ENCODE results near the gene ARL6IP1. TPM values are rescaled to one million over a fixed set of nuclear protein-coding genes. Genes with fewer than 3 reads are reported as not detected.

The ARL6IP1 gene
- total RNA-seq, 1 experiment from 2014 or later = 343 TPM

DNA sequence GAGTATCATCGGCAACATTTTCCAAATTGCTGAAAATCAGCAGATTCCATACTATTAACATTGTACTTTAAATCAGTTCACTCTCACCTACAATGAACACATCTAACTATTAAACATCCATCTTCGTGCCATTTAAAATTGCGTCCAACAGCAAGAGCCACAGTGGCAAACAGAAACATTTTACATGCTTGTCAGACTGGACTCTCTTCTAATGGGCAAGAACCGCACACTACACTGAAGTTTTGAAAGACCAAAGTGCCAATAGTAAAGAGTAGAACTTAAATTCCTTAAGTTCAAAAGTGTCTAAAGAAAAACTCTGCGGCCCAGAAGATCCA is 11.9 kb downstream of the ARL6IP1 start:
- no TSS peak for BruUV-seq (replicated peaks)
- ATAC-seq (no peak), DNase-seq (ENCODE audit: low read depth, low spot score) (no peak)
- in situ Hi-C loops (cut with HindIII; ENCODE audit: low pct_unique_long_range_greater_than_20kb, low sequenced_read_pairs) (no loop called here), intact Hi-C loops (cut with micrococcal nuclease; ENCODE audit: unreplicated experiment) (no loop called here)
- Histone ChIP-seq H3K27ac (ENCODE audit: low read length) (peak overlapping the region; percentile 98), H3K4me3 (ENCODE audit: low read depth in 2 of 2, low read length in 2 of 2) (peak overlapping the region; percentile 75 to 96), H3K4me1 (ENCODE audit: control insufficient read depth, insufficient read depth, low read length) (peaks cover 46% of the 10 kb centered on the region), H3K9me3 (ENCODE audit: control insufficient read depth, insufficient read depth, low read depth, low read length) (no peaks in the 10 kb centered on the region), H3K27me3 (ENCODE audit: control insufficient read depth, insufficient read depth, low read length) (no peaks in the 10 kb centered on the region), H3K36me3 (ENCODE audit: control insufficient read depth, insufficient read depth, low read length) (peaks cover 57% of the 10 kb centered on the region)
- POLR2A ChIA-PET = no interaction called here
- CTCF ChIA-PET = interaction anchor here (1.4 kb wide), 1 partner anchor 12 kb away, joined by 5 read pairs; the partner anchor contains the start of gene ARL6IP1
- TF ChIP-seq SIN3A (IDR thresholded peaks at IDR 0.05; ENCODE audit: borderline replicate concordance, insufficient read depth, low read depth, low read length) (no peak), TCF7L2 (IDR thresholded peaks at IDR 0.05; ENCODE audit: low read depth, low read length) (no peak), POLR2AphosphoS5 (IDR thresholded peaks at IDR 0.05; ENCODE audit: low read depth, low read length) (no peak)
- TF ChIP-seq, protein P1, sequence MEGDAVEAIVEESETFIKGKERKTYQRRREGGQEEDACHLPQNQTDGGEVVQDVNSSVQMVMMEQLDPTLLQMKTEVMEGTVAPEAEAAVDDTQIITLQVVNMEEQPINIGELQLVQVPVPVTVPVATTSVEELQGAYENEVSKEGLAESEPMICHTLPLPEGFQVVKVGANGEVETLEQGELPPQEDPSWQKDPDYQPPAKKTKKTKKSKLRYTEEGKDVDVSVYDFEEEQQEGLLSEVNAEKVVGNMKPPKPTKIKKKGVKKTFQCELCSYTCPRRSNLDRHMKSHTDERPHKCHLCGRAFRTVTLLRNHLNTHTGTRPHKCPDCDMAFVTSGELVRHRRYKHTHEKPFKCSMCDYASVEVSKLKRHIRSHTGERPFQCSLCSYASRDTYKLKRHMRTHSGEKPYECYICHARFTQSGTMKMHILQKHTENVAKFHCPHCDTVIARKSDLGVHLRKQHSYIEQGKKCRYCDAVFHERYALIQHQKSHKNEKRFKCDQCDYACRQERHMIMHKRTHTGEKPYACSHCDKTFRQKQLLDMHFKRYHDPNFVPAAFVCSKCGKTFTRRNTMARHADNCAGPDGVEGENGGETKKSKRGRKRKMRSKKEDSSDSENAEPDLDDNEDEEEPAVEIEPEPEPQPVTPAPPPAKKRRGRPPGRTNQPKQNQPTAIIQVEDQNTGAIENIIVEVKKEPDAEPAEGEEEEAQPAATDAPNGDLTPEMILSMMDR (IDR thresholded peaks at IDR 0.05) = no peak
- TF ChIP-seq, protein P2, sequence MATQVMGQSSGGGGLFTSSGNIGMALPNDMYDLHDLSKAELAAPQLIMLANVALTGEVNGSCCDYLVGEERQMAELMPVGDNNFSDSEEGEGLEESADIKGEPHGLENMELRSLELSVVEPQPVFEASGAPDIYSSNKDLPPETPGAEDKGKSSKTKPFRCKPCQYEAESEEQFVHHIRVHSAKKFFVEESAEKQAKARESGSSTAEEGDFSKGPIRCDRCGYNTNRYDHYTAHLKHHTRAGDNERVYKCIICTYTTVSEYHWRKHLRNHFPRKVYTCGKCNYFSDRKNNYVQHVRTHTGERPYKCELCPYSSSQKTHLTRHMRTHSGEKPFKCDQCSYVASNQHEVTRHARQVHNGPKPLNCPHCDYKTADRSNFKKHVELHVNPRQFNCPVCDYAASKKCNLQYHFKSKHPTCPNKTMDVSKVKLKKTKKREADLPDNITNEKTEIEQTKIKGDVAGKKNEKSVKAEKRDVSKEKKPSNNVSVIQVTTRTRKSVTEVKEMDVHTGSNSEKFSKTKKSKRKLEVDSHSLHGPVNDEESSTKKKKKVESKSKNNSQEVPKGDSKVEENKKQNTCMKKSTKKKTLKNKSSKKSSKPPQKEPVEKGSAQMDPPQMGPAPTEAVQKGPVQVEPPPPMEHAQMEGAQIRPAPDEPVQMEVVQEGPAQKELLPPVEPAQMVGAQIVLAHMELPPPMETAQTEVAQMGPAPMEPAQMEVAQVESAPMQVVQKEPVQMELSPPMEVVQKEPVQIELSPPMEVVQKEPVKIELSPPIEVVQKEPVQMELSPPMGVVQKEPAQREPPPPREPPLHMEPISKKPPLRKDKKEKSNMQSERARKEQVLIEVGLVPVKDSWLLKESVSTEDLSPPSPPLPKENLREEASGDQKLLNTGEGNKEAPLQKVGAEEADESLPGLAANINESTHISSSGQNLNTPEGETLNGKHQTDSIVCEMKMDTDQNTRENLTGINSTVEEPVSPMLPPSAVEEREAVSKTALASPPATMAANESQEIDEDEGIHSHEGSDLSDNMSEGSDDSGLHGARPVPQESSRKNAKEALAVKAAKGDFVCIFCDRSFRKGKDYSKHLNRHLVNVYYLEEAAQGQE (IDR thresholded peaks at IDR 0.05; ENCODE audit: insufficient read depth in 1 of 2, low read depth in 2 of 2, low read length in 1 of 2) = no peak

DNA sequence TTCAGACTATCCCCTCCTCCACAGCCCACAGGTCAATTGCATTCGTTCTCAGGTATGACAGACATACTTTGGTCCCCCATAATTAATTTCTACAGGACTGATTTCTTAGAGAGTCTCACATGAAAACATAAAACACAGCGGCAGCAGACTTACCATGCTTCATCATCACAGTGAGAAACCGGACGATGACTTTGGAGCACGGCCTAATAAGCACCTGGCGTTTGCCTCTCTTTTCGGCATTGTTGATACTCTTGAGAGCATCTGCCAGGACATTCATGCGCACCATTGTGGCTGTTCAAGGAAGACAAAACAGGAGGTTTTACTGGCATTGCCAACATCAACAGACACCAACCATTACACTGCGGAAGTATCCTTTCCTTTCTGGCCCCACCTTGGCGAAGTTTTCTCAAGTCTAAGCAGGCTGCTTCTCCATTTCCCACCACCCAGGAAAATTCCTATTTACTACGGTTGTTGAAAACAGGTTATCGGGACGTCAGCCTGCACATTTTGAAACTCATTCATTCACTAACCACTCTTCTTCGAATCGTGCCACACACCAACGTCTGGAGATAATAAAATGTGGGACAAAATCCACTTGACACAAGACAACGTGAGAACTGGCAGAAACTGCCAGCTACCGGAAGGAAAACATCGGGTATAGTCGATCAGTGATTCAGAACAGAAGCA is 12.4 kb downstream of the ARL6IP1 start:
- peaks cover 46% of the 10 kb centered on the region for H3K4me1 ChIP-seq (ENCODE audit: control insufficient read depth, insufficient read depth, low read length)
- ChIA-PET POLR2A (interaction anchor here (0.7 kb wide), 1 partner anchor 13 kb away, joined by 3 read pairs; the partner anchor contains the start of gene ARL6IP1), CTCF (no interaction called here)
- no peaks in the 10 kb centered on the region for H3K9me3 ChIP-seq (ENCODE audit: control insufficient read depth, insufficient read depth, low read depth, low read length)
- no peaks in the 10 kb centered on the region for H3K27me3 ChIP-seq (ENCODE audit: control insufficient read depth, insufficient read depth, low read length)
- H3K4me3 ChIP-seq (ENCODE audit: low read depth in 2 of 2, low read length in 2 of 2) = peak overlapping the region; percentile 75 to 96
- DNase-seq (ENCODE audit: low read depth, low spot score) = no peak
- peak overlapping the region; percentile 98 for H3K27ac ChIP-seq (ENCODE audit: low read length)
- H3K36me3 ChIP-seq (ENCODE audit: control insufficient read depth, insufficient read depth, low read length) = peaks cover 55% of the 10 kb centered on the region
- no peak for ATAC-seq
- in situ Hi-C loops (cut with HindIII; ENCODE audit: low pct_unique_long_range_greater_than_20kb, low sequenced_read_pairs) = no loop called here
- TSS peak; percentile 60 for BruUV-seq (replicated peaks)
- TF ChIP-seq POLR2AphosphoS5 (IDR thresholded peaks at IDR 0.05; ENCODE audit: low read depth, low read length) = no peak; the same call in 1 of the 2 replicates
- TF ChIP-seq, protein P1 (IDR thresholded peaks at IDR 0.05) = no peak
- TF ChIP-seq, protein P2 (IDR thresholded peaks at IDR 0.05; ENCODE audit: insufficient read depth in 1 of 2, low read depth in 2 of 2, low read length in 1 of 2) = no peak
- TF ChIP-seq SIN3A (IDR thresholded peaks at IDR 0.05; ENCODE audit: borderline replicate concordance, insufficient read depth, low read depth, low read length) = no peak
- TF ChIP-seq TCF7L2 (IDR thresholded peaks at IDR 0.05; ENCODE audit: low read depth, low read length) = no peak
- intact Hi-C loops (cut with micrococcal nuclease; ENCODE audit: unreplicated experiment) = no loop called here

All from Panc1 (cell line).